Endodermal cell (in vitro differentiated cells): ENCODE measurements around the gene NUCB1. TPM values are rescaled to one million over a fixed set of nuclear protein-coding genes. Genes with fewer than 3 reads are reported as not detected.

ENCODE experiments used
- DNase-seq: peaks from one replicate; pipeline ENCODE4 v3.0.0-alpha.2; 2017
- H3K27ac ChIP-seq: 2 replicates; pipeline ENCODE4 v1.5.1; 2013; ENCODE audit warnings: mild to moderate bottlenecking, low read depth, low read length, moderate library complexity
- H3K27me3 ChIP-seq: 2 replicates; pipeline ENCODE4 v1.6.1; 2013; ENCODE audit warnings: mild to moderate bottlenecking, low read length, moderate library complexity; ENCODE audit not compliant: insufficient read depth, control insufficient read depth, poor library complexity, severe bottlenecking
- H3K36me3 ChIP-seq: 2 replicates; pipeline ENCODE4 v1.7.0; 2013; ENCODE audit warnings: mild to moderate bottlenecking, low read length, moderate library complexity; ENCODE audit not compliant: control insufficient read depth, insufficient read depth
- H3K4me1 ChIP-seq: one replicate; pipeline ENCODE4 v1.7.0; 2013; ENCODE audit warnings: low read length; ENCODE audit not compliant: control insufficient read depth, insufficient read depth
- H3K4me3 ChIP-seq: 2 replicates; pipeline ENCODE4 v1.5.1; 2013; ENCODE audit warnings: mild to moderate bottlenecking, low read length, moderate library complexity
- H3K9ac ChIP-seq: 2 replicates; pipeline ENCODE4 v1.6.1; 2013; ENCODE audit warnings: mild to moderate bottlenecking, low read length, moderate library complexity; ENCODE audit not compliant: poor library complexity, severe bottlenecking; ENCODE audit errors: extremely low read depth
- H3K9me3 ChIP-seq: 2 replicates; pipeline ENCODE4 v1.6.1; 2013; ENCODE audit warnings: mild to moderate bottlenecking, low read length, moderate library complexity; ENCODE audit not compliant: control insufficient read depth
- H3K27ac Mint-ChIP-seq: 2 replicates; pipeline ENCODE4 v1.8.0; 2020; ENCODE audit warnings: mixed read lengths
- H3K27me3 Mint-ChIP-seq: 2 replicates; pipeline ENCODE4 v1.8.0; 2021; ENCODE audit warnings: mild to moderate bottlenecking, mixed read lengths; ENCODE audit not compliant: insufficient read depth
- H3K36me3 Mint-ChIP-seq: 2 replicates; pipeline ENCODE4 v1.8.0; 2020; ENCODE audit warnings: low read depth, mixed read lengths
- H3K4me1 Mint-ChIP-seq: 2 replicates; pipeline ENCODE4 v1.8.0; 2020; ENCODE audit warnings: mixed read lengths
- H3K4me3 Mint-ChIP-seq: 2 replicates; pipeline ENCODE4 v1.8.0; 2020; ENCODE audit warnings: mild to moderate bottlenecking, moderate library complexity, mixed read lengths
- H3K9me3 Mint-ChIP-seq: 2 replicates; pipeline ENCODE4 v1.8.0; 2020; ENCODE audit warnings: mild to moderate bottlenecking, mixed read lengths
- CTCF ChIP-seq: fragments of 200-600 bp; sonication (generic); conservative IDR thresholded peaks from 2 replicates; pipeline ENCODE4 v1.5.0; 2021; ENCODE audit warnings: antibody characterized with exemption, mild to moderate bottlenecking
- WGBS, 2 experiments: methylation state at CpG; one replicate each; pipeline versions ENCODE4 v1.1.5 to v1.1.7; 2013; ENCODE audit warnings: missing lambda C conversion rate in 2 of 2, mixed read lengths in 1 of 2; ENCODE audit not compliant: insufficient coverage in 1 of 2, insufficient read length in 1 of 2; 5-methylcytosine and 5-hydroxymethylcytosine counted together
- total RNA-seq, 2 donors: library from RNA; stranded (reverse); fragmentation: NEBNext Ultra II Directional in 1 of 2; extraction: Animal tissue kit (Norgen Biotek cat#: 25700) in 1 of 2; gene quantifications; 2 replicates in 1 of 2; 3 replicates in 1 of 2; pipeline ENCODE4 v1.2.1, GENCODE V29; 2021

The NUCB1 gene
- total RNA-seq, 2 donors from 2014 or later: 177 to 222 TPM

DNA sequence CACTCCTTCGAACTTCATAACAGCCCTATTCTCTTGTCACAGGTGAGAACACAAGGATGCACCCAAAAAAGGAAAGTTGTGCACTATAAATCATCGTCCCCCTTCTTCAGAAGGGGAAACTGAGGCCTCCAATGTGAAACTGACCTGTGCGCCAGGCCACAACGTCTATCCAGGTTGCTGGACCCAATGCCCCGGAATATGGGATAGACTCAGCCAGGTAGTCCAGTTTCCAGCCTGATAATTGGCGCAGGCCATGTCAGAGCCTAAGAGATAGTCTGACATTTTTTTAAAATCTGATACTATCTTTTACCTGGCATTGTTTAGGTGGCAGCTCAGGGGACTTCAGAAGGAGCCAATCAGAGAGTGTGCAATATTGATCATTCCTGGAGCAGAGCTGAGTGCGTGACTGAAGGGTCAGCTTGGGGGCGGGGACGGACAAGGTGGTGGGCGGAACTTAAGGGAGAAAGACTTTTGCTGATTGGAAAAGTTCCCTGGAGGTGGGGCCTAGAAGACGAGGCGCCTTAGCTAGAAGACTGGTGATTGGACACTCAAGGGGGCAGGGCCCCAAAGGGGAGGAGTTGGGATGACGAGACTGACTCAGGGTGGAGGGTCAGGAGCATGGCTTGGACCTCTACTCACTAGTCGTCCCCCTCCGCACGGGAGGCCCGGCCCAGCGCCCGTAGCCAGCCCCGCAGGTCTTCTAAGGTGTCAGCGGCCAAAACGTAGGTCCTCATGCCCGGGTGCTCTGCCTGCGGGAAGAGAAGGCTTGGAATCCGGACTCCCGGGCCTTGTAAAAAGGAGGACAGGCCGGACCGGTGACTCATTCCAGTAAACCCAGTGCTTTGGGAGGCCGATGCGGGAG lies 40.2 kb upstream of the NUCB1 start:
- Mint-ChIP-seq H3K27me3 (no peaks in the 10 kb centered on the region), H3K36me3 (peaks cover 3% of the 10 kb centered on the region), H3K9me3 (no peaks in the 10 kb centered on the region), H3K4me3 (no peak overlapping the region), H3K4me1 (peaks cover 5% of the 10 kb centered on the region), H3K27ac (no peak overlapping the region)
- peak; percentile 84 for DNase-seq
- TF ChIP-seq CTCF: no peak
- H3K9me3 ChIP-seq: no peaks in the 10 kb centered on the region
- peaks cover 7% of the 10 kb centered on the region for H3K4me1 ChIP-seq
- WGBS, 2 experiments: 93 to 95% methylated on average over 27 to 30 of the region's 30 CpGs
- no peaks in the 10 kb centered on the region for H3K36me3 ChIP-seq
- H3K27me3 ChIP-seq: no peaks in the 10 kb centered on the region
- no peak overlapping the region for H3K4me3 ChIP-seq
- no peak overlapping the region for H3K9ac ChIP-seq
- no peak overlapping the region for H3K27ac ChIP-seq

DNA sequence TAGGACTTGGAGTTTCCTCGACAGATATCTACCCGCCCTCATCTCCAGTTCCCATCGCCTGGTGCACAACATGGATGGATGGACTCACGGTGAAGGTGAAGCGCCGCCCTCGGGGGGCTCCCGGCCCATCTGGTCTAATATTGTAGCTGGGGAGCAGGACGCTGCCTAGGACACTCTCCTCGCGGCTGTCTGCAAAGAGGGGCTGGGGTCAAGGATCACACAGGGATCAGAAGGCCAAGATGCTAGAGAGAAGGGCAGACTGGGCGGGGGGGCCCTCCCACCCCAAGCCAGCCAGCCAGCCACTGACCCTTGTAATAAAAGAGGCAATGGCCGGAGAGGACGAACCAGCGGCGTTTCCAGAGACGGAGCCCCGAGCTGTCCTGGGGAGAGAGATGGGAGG lies 38.8 kb upstream of the NUCB1 start:
- H3K27me3 ChIP-seq: no peaks in the 10 kb centered on the region
- peaks cover 5% of the 10 kb centered on the region for H3K4me1 Mint-ChIP-seq

DNA sequence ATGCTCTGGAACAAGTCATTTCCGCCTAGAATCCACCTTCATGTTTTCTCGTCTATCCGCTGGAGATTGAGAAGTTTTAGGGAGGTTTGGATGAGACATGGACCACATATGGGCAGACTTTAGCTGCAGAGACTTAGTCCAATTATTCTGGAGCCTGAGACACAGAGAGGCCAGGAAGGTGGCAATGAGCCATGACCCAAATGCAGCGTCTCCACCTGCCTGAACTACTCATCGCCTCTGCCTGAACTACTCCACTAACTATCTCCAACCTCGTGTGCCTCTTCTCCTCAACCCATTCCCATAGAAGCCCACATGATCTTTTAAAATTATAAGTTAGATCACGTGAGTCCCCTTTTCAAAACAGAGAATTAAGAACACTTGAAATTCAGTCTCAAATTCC lies 37.3 kb upstream of the NUCB1 start:
- 92 to 98% methylated on average over 6 to 7 of the region's 7 CpGs for WGBS, 2 experiments
- Histone ChIP-seq H3K9ac (no peak overlapping the region), H3K4me3 (no peak overlapping the region), H3K27ac (no peak overlapping the region), H3K27me3 (no peaks in the 10 kb centered on the region), H3K36me3 (no peaks in the 10 kb centered on the region), H3K9me3 (no peaks in the 10 kb centered on the region), H3K4me1 (peaks cover 3% of the 10 kb centered on the region)
- H3K4me1 Mint-ChIP-seq: peaks cover 6% of the 10 kb centered on the region
- H3K27me3 Mint-ChIP-seq: no peaks in the 10 kb centered on the region
- H3K27ac Mint-ChIP-seq: no peak overlapping the region
- DNase-seq: no peak
- H3K9me3 Mint-ChIP-seq: no peaks in the 10 kb centered on the region
- no peak for TF ChIP-seq CTCF
- no peak overlapping the region for H3K4me3 Mint-ChIP-seq
- peaks cover 3% of the 10 kb centered on the region for H3K36me3 Mint-ChIP-seq

More for the DNA sequence above, 38.8 kb upstream of the NUCB1 start:
- DNase-seq: no peak
- Mint-ChIP-seq H3K9me3 (no peaks in the 10 kb centered on the region), H3K36me3 (peaks cover 3% of the 10 kb centered on the region), H3K27me3 (no peaks in the 10 kb centered on the region), H3K27ac (no peak overlapping the region), H3K4me3 (no peak overlapping the region)
- Histone ChIP-seq H3K4me3 (no peak overlapping the region), H3K9me3 (no peaks in the 10 kb centered on the region), H3K36me3 (no peaks in the 10 kb centered on the region), H3K27ac (no peak overlapping the region), H3K4me1 (peaks cover 7% of the 10 kb centered on the region), H3K9ac (no peak overlapping the region)
- WGBS, 2 experiments: 89% methylated on average over 17 to 18 of the region's 18 CpGs
- no peak for TF ChIP-seq CTCF
